HCT116 (cell line): ENCODE measurements around the gene CECR2.

Experiments
- CEBPB ChIP-seq: IDR thresholded peaks from 2 replicates; pipeline ENCODE4 v1.6.1; 2012; ENCODE audit warnings: low read depth
- CTCF ChIP-seq, 3 experiments: fragments of 200-600 bp in 1 of 3; sonication (generic) in 1 of 3; IDR thresholded peaks in 2 of 3; conservative IDR thresholded peaks in 1 of 3; 2 replicates each; pipeline ENCODE4 v1.5.1; 2012 to 2017; ENCODE audit warnings: low read depth in 2 of 3, low read length in 2 of 3, antibody characterized with exemption in 1 of 3, borderline replicate concordance in 1 of 3, control low read depth in 1 of 3, mild to moderate bottlenecking in 1 of 3, mixed read lengths in 1 of 3, mixed run types in 1 of 3, moderate library complexity in 1 of 3; ENCODE audit not compliant: insufficient read depth in 1 of 3
- SRF ChIP-seq: IDR thresholded peaks from 2 replicates; pipeline ENCODE4 v1.6.1; 2012; ENCODE audit warnings: low read depth
- TF ChIP-seq, protein P1 (sequence below): IDR thresholded peaks from 2 replicates; pipeline ENCODE4 v1.6.1; 2012
- TF ChIP-seq, protein P2 (sequence below): IDR thresholded peaks from 2 replicates; pipeline ENCODE4 v1.6.1; 2012; ENCODE audit warnings: low read depth

DNA sequence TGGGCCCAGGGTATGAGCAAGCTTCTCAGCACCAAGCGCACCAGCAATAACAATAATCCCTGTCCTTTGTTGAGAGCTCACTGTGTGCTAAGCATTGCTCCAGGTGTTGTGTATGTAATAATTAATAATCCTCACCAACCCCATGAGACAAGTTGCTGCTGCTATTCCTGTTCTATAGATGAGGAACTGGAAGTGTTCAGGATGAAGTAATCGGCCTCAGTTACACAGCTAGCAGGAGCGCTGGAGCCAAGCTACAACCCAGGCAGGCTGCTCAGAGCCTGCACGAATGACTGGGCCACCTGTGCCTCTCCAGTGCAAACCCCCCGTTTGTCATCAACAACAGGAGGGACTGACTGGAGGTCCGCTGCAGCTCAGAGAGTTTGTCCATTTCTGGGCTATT lies 35.2 kb upstream of the CECR2 start:
- TF ChIP-seq CTCF (IDR thresholded peaks at IDR 0.05 in 2 of 3, conservative IDR thresholded peaks at IDR 0.05 in 1 of 3; ENCODE audit: borderline replicate concordance in 1 of 3, insufficient read depth in 1 of 3, low read depth in 2 of 3, low read length in 2 of 3) (no peak), SRF (no peak), CEBPB (no peak)
- TF ChIP-seq, protein P1, sequence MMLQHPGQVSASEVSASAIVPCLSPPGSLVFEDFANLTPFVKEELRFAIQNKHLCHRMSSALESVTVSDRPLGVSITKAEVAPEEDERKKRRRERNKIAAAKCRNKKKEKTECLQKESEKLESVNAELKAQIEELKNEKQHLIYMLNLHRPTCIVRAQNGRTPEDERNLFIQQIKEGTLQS, result no peak
- TF ChIP-seq, protein P2, sequence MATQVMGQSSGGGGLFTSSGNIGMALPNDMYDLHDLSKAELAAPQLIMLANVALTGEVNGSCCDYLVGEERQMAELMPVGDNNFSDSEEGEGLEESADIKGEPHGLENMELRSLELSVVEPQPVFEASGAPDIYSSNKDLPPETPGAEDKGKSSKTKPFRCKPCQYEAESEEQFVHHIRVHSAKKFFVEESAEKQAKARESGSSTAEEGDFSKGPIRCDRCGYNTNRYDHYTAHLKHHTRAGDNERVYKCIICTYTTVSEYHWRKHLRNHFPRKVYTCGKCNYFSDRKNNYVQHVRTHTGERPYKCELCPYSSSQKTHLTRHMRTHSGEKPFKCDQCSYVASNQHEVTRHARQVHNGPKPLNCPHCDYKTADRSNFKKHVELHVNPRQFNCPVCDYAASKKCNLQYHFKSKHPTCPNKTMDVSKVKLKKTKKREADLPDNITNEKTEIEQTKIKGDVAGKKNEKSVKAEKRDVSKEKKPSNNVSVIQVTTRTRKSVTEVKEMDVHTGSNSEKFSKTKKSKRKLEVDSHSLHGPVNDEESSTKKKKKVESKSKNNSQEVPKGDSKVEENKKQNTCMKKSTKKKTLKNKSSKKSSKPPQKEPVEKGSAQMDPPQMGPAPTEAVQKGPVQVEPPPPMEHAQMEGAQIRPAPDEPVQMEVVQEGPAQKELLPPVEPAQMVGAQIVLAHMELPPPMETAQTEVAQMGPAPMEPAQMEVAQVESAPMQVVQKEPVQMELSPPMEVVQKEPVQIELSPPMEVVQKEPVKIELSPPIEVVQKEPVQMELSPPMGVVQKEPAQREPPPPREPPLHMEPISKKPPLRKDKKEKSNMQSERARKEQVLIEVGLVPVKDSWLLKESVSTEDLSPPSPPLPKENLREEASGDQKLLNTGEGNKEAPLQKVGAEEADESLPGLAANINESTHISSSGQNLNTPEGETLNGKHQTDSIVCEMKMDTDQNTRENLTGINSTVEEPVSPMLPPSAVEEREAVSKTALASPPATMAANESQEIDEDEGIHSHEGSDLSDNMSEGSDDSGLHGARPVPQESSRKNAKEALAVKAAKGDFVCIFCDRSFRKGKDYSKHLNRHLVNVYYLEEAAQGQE, result no peak
